ENCODE data around the gene CLDN2. TPM values are rescaled to one million over a fixed set of nuclear protein-coding genes. Genes with fewer than 3 reads are reported as not detected.
"Not testable (repeated sequence)": the region's sequence is repeated elsewhere in the genome, so short reads cannot be mapped to it uniquely, and the experiment has no call there.

CLDN2 gene, protein sequence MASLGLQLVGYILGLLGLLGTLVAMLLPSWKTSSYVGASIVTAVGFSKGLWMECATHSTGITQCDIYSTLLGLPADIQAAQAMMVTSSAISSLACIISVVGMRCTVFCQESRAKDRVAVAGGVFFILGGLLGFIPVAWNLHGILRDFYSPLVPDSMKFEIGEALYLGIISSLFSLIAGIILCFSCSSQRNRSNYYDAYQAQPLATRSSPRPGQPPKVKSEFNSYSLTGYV
- not detected in 2 replicates for total RNA-seq (ENCODE audit: low replicate concordance)

DNA sequence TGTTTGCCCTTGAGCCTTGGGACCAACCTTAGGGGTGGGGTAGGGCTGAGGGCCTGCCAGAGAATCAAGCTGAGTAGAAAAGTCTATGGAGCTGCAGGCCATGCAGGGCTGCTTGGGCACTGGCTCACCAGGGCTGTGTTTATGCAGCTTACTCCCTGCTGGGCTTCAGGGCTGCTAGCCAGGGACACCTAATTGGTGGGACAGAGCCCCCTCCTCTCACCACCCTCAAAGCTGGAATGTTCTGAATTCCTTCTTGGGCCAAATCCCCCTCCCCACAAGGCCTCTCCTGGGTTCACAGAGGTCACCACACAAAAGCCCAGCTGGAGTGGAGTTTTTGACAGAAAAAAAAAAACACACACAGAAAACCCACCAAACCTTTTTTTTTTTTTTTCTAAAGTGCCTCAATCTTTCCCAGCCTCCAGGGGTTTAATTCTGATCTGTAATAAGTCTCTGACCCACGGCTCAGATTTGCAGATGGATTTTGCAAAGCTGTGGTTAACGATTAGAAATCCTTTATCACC lies at the start of gene CLDN2:
Gene CLDN2, plus strand, starts transcription at position 471 of the 521 bp plus-strand sequence. CDS start 7,827 bp downstream, outside the sequence.
- Mint-ChIP-seq H3K36me3 (no peaks in the 10 kb centered on the region), H3K27me3 (ENCODE audit: insufficient read depth, low read depth) (peaks cover 2% of the 10 kb centered on the region), H3K4me3 (no peak within 1 kb of the TSS), H3K9me3 (no peaks in the 10 kb centered on the region), H3K27ac (peak within 1 kb of the TSS; percentile 2), H3K4me1 (peaks cover 18% of the 10 kb centered on the region)
- no peaks in the 10 kb centered on the region for H3K36me3 ChIP-seq
- peak within 1 kb of the TSS; percentile 54 for H3K4me2 ChIP-seq
- H3F3A ChIP-seq (ENCODE audit: low read depth), result peaks cover 6% of the 10 kb centered on the region
- no peak within 1 kb of the TSS for H2AFZ ChIP-seq (replicated peaks)
- DNase-seq (ENCODE audit: low spot score), result peak; percentile 86
- no peaks in the 10 kb centered on the region for H3K79me2 ChIP-seq (ENCODE audit: low read depth)
- no peaks in the 10 kb centered on the region for H3K27me3 ChIP-seq
- peak within 1 kb of the TSS; percentile 46 for H3K27ac ChIP-seq
- peaks cover 4% of the 10 kb centered on the region for H3K9me3 ChIP-seq (ENCODE audit: low read depth)
- H4K20me1 ChIP-seq (ENCODE audit: low read depth), result no peaks in the 10 kb centered on the region
- H3K4me1 ChIP-seq, result peaks cover 17% of the 10 kb centered on the region
- no peak within 1 kb of the TSS for H3K9ac ChIP-seq
- H3K4me3 ChIP-seq, result peak within 1 kb of the TSS; percentile 13
- TF ChIP-seq EZH2 (IDR thresholded peaks at IDR 0.05) (no peak), EZH2phosphoT487 (IDR thresholded peaks at IDR 0.05) (no peak)
- TF ChIP-seq, protein P1, sequence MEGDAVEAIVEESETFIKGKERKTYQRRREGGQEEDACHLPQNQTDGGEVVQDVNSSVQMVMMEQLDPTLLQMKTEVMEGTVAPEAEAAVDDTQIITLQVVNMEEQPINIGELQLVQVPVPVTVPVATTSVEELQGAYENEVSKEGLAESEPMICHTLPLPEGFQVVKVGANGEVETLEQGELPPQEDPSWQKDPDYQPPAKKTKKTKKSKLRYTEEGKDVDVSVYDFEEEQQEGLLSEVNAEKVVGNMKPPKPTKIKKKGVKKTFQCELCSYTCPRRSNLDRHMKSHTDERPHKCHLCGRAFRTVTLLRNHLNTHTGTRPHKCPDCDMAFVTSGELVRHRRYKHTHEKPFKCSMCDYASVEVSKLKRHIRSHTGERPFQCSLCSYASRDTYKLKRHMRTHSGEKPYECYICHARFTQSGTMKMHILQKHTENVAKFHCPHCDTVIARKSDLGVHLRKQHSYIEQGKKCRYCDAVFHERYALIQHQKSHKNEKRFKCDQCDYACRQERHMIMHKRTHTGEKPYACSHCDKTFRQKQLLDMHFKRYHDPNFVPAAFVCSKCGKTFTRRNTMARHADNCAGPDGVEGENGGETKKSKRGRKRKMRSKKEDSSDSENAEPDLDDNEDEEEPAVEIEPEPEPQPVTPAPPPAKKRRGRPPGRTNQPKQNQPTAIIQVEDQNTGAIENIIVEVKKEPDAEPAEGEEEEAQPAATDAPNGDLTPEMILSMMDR (IDR thresholded peaks at IDR 0.05), result no peak

DNA sequence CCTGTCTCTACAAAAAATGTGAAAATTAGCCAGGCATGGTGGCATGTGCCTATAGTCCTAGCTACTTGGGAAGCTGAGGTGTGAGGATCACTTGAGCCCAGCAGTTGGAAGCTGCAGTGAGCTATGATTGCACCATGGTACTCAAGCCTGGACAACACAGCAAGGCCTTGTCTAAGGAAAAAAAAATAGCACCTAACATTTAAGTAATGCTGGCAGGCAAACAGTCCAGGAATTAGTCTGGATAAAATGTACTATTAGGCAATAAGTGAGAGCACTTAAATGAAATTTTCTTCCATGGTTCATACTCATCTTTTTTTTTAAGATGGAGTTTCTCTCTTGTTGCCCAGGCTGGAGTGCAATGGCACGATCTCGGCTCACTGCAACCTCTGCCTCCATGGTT lies 47.4 kb upstream of the CLDN2 start:
- not testable (repeated sequence) for H3K36me3 Mint-ChIP-seq; H3K79me2 ChIP-seq (ENCODE audit: low read depth); H3K27ac Mint-ChIP-seq; DNase-seq (ENCODE audit: low spot score); H3K27ac ChIP-seq; H3K4me1 ChIP-seq; H3K9me3 Mint-ChIP-seq; H3F3A ChIP-seq (ENCODE audit: low read depth); H4K20me1 ChIP-seq (ENCODE audit: low read depth); H3K4me1 Mint-ChIP-seq; H3K4me3 ChIP-seq; H3K9me3 ChIP-seq (ENCODE audit: low read depth); H3K27me3 ChIP-seq; H3K4me3 Mint-ChIP-seq; H3K36me3 ChIP-seq; H2AFZ ChIP-seq (replicated peaks); H3K9ac ChIP-seq; H3K27me3 Mint-ChIP-seq (ENCODE audit: insufficient read depth, low read depth); H3K4me2 ChIP-seq

DNA sequence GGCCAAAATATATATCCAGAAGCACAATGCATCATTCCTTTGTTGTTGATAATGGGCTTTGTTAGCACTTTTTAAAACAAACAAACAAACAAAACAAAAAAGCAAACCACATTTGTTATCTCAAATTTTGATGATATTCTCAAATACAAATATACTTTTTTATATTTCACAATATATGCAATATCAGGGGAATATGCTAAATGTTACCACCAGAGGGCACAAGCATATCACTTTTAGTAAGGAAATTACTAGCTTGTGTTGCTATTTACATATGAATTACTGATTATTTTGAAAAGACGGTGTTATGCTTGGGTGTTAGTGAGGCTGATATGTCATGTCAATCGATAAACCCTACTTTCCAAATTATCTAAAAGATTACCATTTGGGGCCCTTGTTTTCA lies 46.1 kb upstream of the CLDN2 start:
- Histone ChIP-seq H3K27ac (no peak overlapping the region), H3K4me3 (no peak overlapping the region), H3K27me3 (no peaks in the 10 kb centered on the region), H2AFZ (replicated peaks) (no peak overlapping the region), H3K9me3 (ENCODE audit: low read depth) (peaks cover 1% of the 10 kb centered on the region), H3K36me3 (no peaks in the 10 kb centered on the region), H3K9ac (no peak overlapping the region), H3K79me2 (ENCODE audit: low read depth) (no peaks in the 10 kb centered on the region), H4K20me1 (ENCODE audit: low read depth) (no peaks in the 10 kb centered on the region), H3F3A (ENCODE audit: low read depth) (no peaks in the 10 kb centered on the region), H3K4me1 (no peaks in the 10 kb centered on the region), H3K4me2 (no peak overlapping the region)
- TF ChIP-seq EZH2phosphoT487 (IDR thresholded peaks at IDR 0.05), result no peak
- TF ChIP-seq, protein P1 (IDR thresholded peaks at IDR 0.05), result peak; percentile 62
- no peak for TF ChIP-seq EZH2 (IDR thresholded peaks at IDR 0.05)
- no peaks in the 10 kb centered on the region for H3K9me3 Mint-ChIP-seq
- H3K4me3 Mint-ChIP-seq, result no peak overlapping the region
- DNase-seq (ENCODE audit: low spot score), result peak; percentile 12
- H3K36me3 Mint-ChIP-seq, result no peaks in the 10 kb centered on the region
- H3K4me1 Mint-ChIP-seq, result no peaks in the 10 kb centered on the region
- no peak overlapping the region for H3K27ac Mint-ChIP-seq
- H3K27me3 Mint-ChIP-seq (ENCODE audit: insufficient read depth, low read depth), result no peaks in the 10 kb centered on the region

DNA sequence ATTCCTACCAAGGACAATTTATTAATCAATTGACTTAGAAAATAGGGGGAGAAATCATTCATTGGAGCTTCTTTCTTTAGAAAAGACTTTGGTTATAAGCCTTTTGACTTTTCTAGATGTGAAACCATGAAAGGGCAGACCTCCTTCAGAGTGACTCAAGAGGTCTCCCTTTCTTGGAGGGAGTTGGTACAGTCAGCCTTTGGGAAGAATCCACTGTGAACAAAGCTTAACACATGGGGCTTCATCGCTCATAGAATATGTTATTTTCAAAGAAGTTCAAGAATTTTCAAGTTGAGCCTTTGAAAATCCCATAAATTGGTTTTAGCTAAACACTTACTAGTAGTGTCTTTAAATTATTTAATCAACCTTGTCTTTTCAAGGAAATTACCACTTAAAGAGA lies 45.1 kb upstream of the CLDN2 start:
- H3K4me3 ChIP-seq, result no peak overlapping the region
- H3K27ac ChIP-seq, result no peak overlapping the region
- H3K4me1 ChIP-seq, result no peaks in the 10 kb centered on the region
- Mint-ChIP-seq H3K27me3 (ENCODE audit: insufficient read depth, low read depth) (no peaks in the 10 kb centered on the region), H3K36me3 (no peaks in the 10 kb centered on the region), H3K4me3 (no peak overlapping the region), H3K27ac (no peak overlapping the region), H3K9me3 (no peaks in the 10 kb centered on the region), H3K4me1 (no peaks in the 10 kb centered on the region)
- no peaks in the 10 kb centered on the region for H4K20me1 ChIP-seq (ENCODE audit: low read depth)
- no peaks in the 10 kb centered on the region for H3K36me3 ChIP-seq
- H3K4me2 ChIP-seq, result no peak overlapping the region
- no peaks in the 10 kb centered on the region for H3K27me3 ChIP-seq
- TF ChIP-seq, protein P1 (IDR thresholded peaks at IDR 0.05), result no peak
- TF ChIP-seq EZH2 (IDR thresholded peaks at IDR 0.05), result no peak
- no peak for TF ChIP-seq EZH2phosphoT487 (IDR thresholded peaks at IDR 0.05)
- peaks cover 4% of the 10 kb centered on the region for H3K9me3 ChIP-seq (ENCODE audit: low read depth)
- H2AFZ ChIP-seq (replicated peaks), result no peak overlapping the region
- DNase-seq (ENCODE audit: low spot score), result no peak
- no peaks in the 10 kb centered on the region for H3K79me2 ChIP-seq (ENCODE audit: low read depth)
- no peak overlapping the region for H3K9ac ChIP-seq
- no peaks in the 10 kb centered on the region for H3F3A ChIP-seq (ENCODE audit: low read depth)
